Breast epithelium (tissue), 4 donors: Measurements from ENCODE around the gene WASF3. TPM values are rescaled to one million over a fixed set of nuclear protein-coding genes. Genes with fewer than 3 reads are reported as not detected.

Source experiments
- DNase-seq, 2 donors: peaks; one replicate each; pipeline ENCODE4 v3.0.0-alpha.2; 2019; ENCODE audit warnings: low spot score in 2 of 2
- H3K27ac ChIP-seq, 2 donors: fragments of 200-600 bp; sonication (generic) in 1 of 2; one replicate each; pipeline ENCODE4 v1.5.1; 2016 to 2019; ENCODE audit warnings: mild to moderate bottlenecking in 1 of 2
- H3K27me3 ChIP-seq, 2 donors: fragments of 200-600 bp; sonication (generic) in 1 of 2; one replicate each; pipeline versions ENCODE4 v1.5.1 to v1.6.0; 2017 to 2019; ENCODE audit warnings: control low read depth in 1 of 2, mild to moderate bottlenecking in 1 of 2
- H3K36me3 ChIP-seq: fragments of 200-600 bp; one replicate; pipeline ENCODE4 v1.5.1; 2019
- H3K4me1 ChIP-seq, 2 donors: fragments of 200-600 bp; sonication (generic); one replicate each; pipeline ENCODE4 v1.5.1; 2016 to 2019; ENCODE audit warnings: control low read depth in 1 of 2
- H3K4me3 ChIP-seq, 3 donors: fragments of 200-600 bp; sonication (generic); 1 replicate in 2 of 3; 2 replicates in 1 of 3; pipeline ENCODE4 v1.5.1; 2016 to 2019; ENCODE audit warnings: mild to moderate bottlenecking in 3 of 3, moderate library complexity in 2 of 3
- H3K9me3 ChIP-seq, 2 donors: fragments of 200-600 bp; sonication (generic) in 1 of 2; one replicate each; pipeline ENCODE4 v1.5.1; 2016 to 2019; ENCODE audit warnings: control low read depth in 1 of 2
- POLR2A ChIP-seq: fragments of 450-650 bp; IDR thresholded peaks from one replicate; pipeline ENCODE4 v1.6.1; 2016; ENCODE audit warnings: antibody characterized with exemption, mild to moderate bottlenecking, moderate library complexity
- POLR2AphosphoS5 ChIP-seq, 3 donors: sonication (generic); formaldehyde crosslinking; IDR thresholded peaks; one replicate each; pipeline ENCODE4 v1.6.1; 2017; ENCODE audit warnings: antibody characterized with exemption in 3 of 3
- intact Hi-C: fragments of 100-400 bp; cut with DNase I; formaldehyde crosslinking; loops from one replicate; pipeline ENCODE4 v1.15.1; 2023; ENCODE audit warnings: low total_unique reads
- total RNA-seq, 3 donors: library from RNA; depleted of rRNA; stranded (reverse); fragments of >200 nt; gene quantifications; one replicate each; pipeline ENCODE4 v1.1.0, GENCODE V29; 2016
- TF ChIP-seq, protein P1 (sequence below), 3 donors: fragments of 450-650 bp; IDR thresholded peaks; one replicate each; pipeline ENCODE4 v1.5.1; 2016 to 2017; ENCODE audit warnings: antibody characterized with exemption in 3 of 3, mild to moderate bottlenecking in 3 of 3, moderate library complexity in 3 of 3

WASF3 gene
- total RNA-seq, 3 donors from 2014 or later = 15.2 to 67.0 (median 19.3) TPM

GRCh38 chr13:26555413-26555812, 2.1 kb upstream of the WASF3 start:
- DNase-seq = no peak
- Histone ChIP-seq H3K9me3 (no peaks in the 10 kb centered on the region), H3K27me3 (peaks cover 0 to 16% of the 10 kb centered on the region in 2 donors), H3K4me1 (no peaks in the 10 kb centered on the region), H3K4me3 (no peak overlapping the region), H3K27ac (no peak overlapping the region), H3K36me3 (no peaks in the 10 kb centered on the region)
- intact Hi-C loops = no loop called here
- TF ChIP-seq, protein P1, sequence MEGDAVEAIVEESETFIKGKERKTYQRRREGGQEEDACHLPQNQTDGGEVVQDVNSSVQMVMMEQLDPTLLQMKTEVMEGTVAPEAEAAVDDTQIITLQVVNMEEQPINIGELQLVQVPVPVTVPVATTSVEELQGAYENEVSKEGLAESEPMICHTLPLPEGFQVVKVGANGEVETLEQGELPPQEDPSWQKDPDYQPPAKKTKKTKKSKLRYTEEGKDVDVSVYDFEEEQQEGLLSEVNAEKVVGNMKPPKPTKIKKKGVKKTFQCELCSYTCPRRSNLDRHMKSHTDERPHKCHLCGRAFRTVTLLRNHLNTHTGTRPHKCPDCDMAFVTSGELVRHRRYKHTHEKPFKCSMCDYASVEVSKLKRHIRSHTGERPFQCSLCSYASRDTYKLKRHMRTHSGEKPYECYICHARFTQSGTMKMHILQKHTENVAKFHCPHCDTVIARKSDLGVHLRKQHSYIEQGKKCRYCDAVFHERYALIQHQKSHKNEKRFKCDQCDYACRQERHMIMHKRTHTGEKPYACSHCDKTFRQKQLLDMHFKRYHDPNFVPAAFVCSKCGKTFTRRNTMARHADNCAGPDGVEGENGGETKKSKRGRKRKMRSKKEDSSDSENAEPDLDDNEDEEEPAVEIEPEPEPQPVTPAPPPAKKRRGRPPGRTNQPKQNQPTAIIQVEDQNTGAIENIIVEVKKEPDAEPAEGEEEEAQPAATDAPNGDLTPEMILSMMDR (IDR thresholded peaks at IDR 0.05) = no peak
- no peak for TF ChIP-seq POLR2A
- no peak for TF ChIP-seq POLR2AphosphoS5 (IDR thresholded peaks at IDR 0.05)

- Histone ChIP-seq H3K4me1 (no peaks in the 10 kb centered on the region), H3K27ac (no peak overlapping the region), H3K27me3 (peaks cover 0 to 3% of the 10 kb centered on the region in 2 donors), H3K4me3 (peak overlapping the region; percentile 78 to 84 (median 81)), H3K36me3 (no peaks in the 10 kb centered on the region), H3K9me3 (no peaks in the 10 kb centered on the region)
- no peak for DNase-seq
- no peak for TF ChIP-seq POLR2A
- TF ChIP-seq, protein P1 (IDR thresholded peaks at IDR 0.05) = no peak
- no peak for TF ChIP-seq POLR2AphosphoS5 (IDR thresholded peaks at IDR 0.05)
- intact Hi-C loops = no loop called here
Observed at GRCh38 chr13:26557051-26557392, 461 bp upstream of the WASF3 start.

DNA sequence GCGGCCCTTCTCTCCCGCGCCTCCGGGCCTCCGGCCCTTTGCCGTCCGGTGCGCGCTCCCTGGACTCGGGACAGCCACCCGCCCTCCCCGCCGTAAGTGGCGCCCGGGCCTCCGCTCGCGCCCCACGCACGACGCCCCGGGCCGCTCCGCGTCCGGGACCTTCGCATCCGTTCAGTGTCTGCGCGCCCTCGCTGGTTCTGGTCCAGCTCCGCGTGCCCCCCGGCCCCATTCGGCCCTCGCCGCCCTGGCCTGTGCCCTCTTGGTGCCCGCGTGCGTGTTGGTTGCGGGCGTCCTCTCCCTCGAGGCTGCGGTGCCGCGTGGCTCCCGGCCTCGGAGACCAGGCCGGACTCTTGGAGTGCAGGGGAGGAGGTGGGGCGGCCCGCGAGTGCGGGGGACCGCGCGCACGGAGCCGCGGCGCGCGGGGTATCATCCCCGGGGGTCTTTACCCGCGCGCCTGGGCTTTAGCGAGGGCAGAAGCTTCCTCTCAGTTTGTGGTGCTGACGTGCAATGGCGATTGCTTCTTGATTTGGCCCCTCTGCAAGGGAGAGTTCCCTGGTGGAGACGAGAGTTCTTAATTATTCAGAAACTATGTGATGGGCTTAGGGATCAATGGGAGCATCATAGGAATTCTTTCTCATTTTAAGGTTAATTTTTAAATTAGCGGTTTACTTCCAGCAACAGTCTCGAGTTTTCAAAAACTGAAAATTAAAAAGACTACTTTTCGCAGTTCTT, 757 bp downstream of the WASF3 start:
- H3K4me3 ChIP-seq = peak overlapping the region; percentile 78 to 84 (median 81)
- H3K9me3 ChIP-seq = no peaks in the 10 kb centered on the region
- intact Hi-C loops = loop anchor here (2.0 kb wide), 1 partner anchor 29 kb away; no protein-coding TSS in a partner anchor
- peak overlapping the region; percentile 55 to 86 for H3K27ac ChIP-seq
- H3K36me3 ChIP-seq = no peaks in the 10 kb centered on the region
- H3K4me1 ChIP-seq = no peaks in the 10 kb centered on the region
- H3K27me3 ChIP-seq = peaks cover 0 to 3% of the 10 kb centered on the region in 2 donors
- TF ChIP-seq, protein P1 (IDR thresholded peaks at IDR 0.05) = no peak
- TF ChIP-seq POLR2A (no peak), POLR2AphosphoS5 (IDR thresholded peaks at IDR 0.05) (no peak)
- no peak for DNase-seq

GRCh38 chr13:26558987-26559386, 1.5 kb downstream of the WASF3 start:
- Histone ChIP-seq H3K27ac (no peak overlapping the region), H3K4me3 (peak overlapping the region in 2 of 3 donors; percentile 78 to 81), H3K9me3 (no peaks in the 10 kb centered on the region), H3K4me1 (no peaks in the 10 kb centered on the region), H3K27me3 (peaks cover 0 to 3% of the 10 kb centered on the region in 2 donors), H3K36me3 (no peaks in the 10 kb centered on the region)
- no peak for TF ChIP-seq POLR2AphosphoS5 (IDR thresholded peaks at IDR 0.05)
- TF ChIP-seq, protein P1 (IDR thresholded peaks at IDR 0.05) = no peak
- intact Hi-C loops = loop anchor here (2.0 kb wide), 1 partner anchor 28 kb away; no protein-coding TSS in a partner anchor
- DNase-seq = no peak

DNA sequence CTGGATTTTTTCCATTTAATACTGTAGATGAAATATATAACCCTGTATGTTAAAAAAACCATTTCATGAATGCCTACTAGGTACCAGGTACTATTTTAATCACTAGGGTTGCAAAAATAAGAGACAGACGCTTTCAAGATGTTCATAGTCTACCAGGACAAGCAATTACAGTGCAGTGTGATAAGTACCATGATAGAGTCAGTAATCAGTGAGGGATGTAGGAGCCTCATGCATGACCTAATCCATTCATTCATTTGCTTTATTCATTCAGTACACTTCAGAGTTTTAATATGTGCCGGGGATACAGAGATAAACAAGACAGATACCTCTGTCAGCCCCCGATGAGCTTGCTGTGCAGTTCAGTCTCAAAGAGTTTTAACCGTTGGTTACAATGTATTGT, 3.0 kb downstream of the WASF3 start:
- intact Hi-C loops = no loop called here
- DNase-seq = no peak
- Histone ChIP-seq H3K36me3 (no peaks in the 10 kb centered on the region), H3K4me1 (no peaks in the 10 kb centered on the region), H3K9me3 (no peaks in the 10 kb centered on the region), H3K27me3 (peaks cover 0 to 1% of the 10 kb centered on the region in 2 donors), H3K4me3 (no peak overlapping the region), H3K27ac (no peak overlapping the region)
- TF ChIP-seq POLR2AphosphoS5 (IDR thresholded peaks at IDR 0.05) (no peak), POLR2A (no peak)
- TF ChIP-seq, protein P1 (IDR thresholded peaks at IDR 0.05) = no peak
